Ishikawa (cell line): Measurements from ENCODE around the gene ZBTB1.

Experiments
- CEBPB ChIP-seq: IDR thresholded peaks from 2 replicates; pipeline ENCODE4 v1.6.1; 2012
- CREB1 ChIP-seq: IDR thresholded peaks from 2 replicates; pipeline ENCODE4 v1.6.1; 2012; ENCODE audit warnings: low read depth
- EGR1 ChIP-seq: IDR thresholded peaks from 2 replicates; pipeline ENCODE4 v1.6.1; 2012
- EP300 ChIP-seq: IDR thresholded peaks from 2 replicates; pipeline ENCODE4 v1.6.1; 2012; ENCODE audit warnings: borderline replicate concordance
- FOXM1 ChIP-seq: IDR thresholded peaks from 2 replicates; pipeline ENCODE4 v1.6.1; 2012; ENCODE audit warnings: low read depth, borderline replicate concordance
- MAX ChIP-seq: IDR thresholded peaks from 2 replicates; pipeline ENCODE4 v1.6.1; 2012
- NFIC ChIP-seq: IDR thresholded peaks from 2 replicates; pipeline ENCODE4 v1.6.1; 2012
- RAD21 ChIP-seq: IDR thresholded peaks from 2 replicates; pipeline ENCODE4 v1.6.1; 2012; ENCODE audit warnings: low read depth
- REST ChIP-seq: IDR thresholded peaks from 2 replicates; pipeline ENCODE4 v1.6.1; 2012; ENCODE audit warnings: low read depth, mild to moderate bottlenecking
- TAF1 ChIP-seq: IDR thresholded peaks from 2 replicates; pipeline ENCODE4 v1.6.1; 2012; ENCODE audit warnings: low read depth, mild to moderate bottlenecking
- TCF12 ChIP-seq: IDR thresholded peaks from 2 replicates; pipeline ENCODE4 v1.6.1; 2012; ENCODE audit warnings: low read depth
- TEAD4 ChIP-seq: IDR thresholded peaks from 2 replicates; pipeline ENCODE4 v1.6.1; 2012
- YY1 ChIP-seq: IDR thresholded peaks from 2 replicates; pipeline ENCODE4 v1.6.1; 2012; ENCODE audit warnings: low read depth
- ZBTB7A ChIP-seq: IDR thresholded peaks from 2 replicates; pipeline ENCODE4 v1.6.1; 2012; ENCODE audit warnings: low read depth
- TF ChIP-seq, protein P1 (sequence below): IDR thresholded peaks from 2 replicates; pipeline ENCODE4 v1.6.1; 2012

Gene ZBTB1

GRCh38 chr14:64467566-64467965 lies 37.0 kb upstream of the ZBTB1 start:
- TF ChIP-seq FOXM1, result no peak
- no peak for TF ChIP-seq TEAD4
- TF ChIP-seq RAD21, result no peak
- TF ChIP-seq TCF12, result no peak
- no peak for TF ChIP-seq CREB1
- no peak for TF ChIP-seq EP300
- no peak for TF ChIP-seq REST
- TF ChIP-seq YY1, result no peak
- no peak for TF ChIP-seq MAX
- TF ChIP-seq EGR1, result no peak
- no peak for TF ChIP-seq NFIC
- TF ChIP-seq ZBTB7A, result no peak
- no peak for TF ChIP-seq CEBPB
- TF ChIP-seq, protein P1, sequence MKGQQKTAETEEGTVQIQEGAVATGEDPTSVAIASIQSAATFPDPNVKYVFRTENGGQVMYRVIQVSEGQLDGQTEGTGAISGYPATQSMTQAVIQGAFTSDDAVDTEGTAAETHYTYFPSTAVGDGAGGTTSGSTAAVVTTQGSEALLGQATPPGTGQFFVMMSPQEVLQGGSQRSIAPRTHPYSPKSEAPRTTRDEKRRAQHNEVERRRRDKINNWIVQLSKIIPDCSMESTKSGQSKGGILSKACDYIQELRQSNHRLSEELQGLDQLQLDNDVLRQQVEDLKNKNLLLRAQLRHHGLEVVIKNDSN, result no peak
- TF ChIP-seq TAF1, result no peak

DNA sequence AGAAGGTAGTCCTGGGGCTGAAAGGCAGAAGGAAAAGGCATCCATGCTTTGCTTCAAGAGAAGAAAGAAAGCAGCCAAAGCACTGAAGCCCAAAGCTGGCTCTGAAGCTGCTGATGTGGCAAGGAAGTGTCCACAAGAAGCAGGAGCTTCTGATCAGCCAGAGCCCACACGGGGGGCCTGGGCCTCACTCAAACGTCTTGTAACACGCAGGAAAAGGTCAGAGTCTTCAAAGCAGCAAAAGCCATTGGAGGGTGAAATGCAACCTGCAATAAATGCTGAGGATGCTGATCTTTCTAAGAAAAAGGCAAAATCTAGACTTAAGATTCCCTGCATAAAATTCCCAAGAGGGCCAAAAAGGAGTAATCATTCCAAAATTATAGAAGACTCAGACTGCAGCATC lies 36.1 kb upstream of the ZBTB1 start:
- no peak for TF ChIP-seq NFIC
- TF ChIP-seq CREB1, result no peak
- TF ChIP-seq REST, result no peak
- no peak for TF ChIP-seq EP300
- TF ChIP-seq, protein P1, result no peak
- no peak for TF ChIP-seq FOXM1
- TF ChIP-seq RAD21, result no peak
- no peak for TF ChIP-seq ZBTB7A
- TF ChIP-seq TCF12, result no peak
- TF ChIP-seq EGR1, result no peak
- no peak for TF ChIP-seq MAX
- TF ChIP-seq TAF1, result no peak
- no peak for TF ChIP-seq CEBPB
- no peak for TF ChIP-seq TEAD4
- no peak for TF ChIP-seq YY1

DNA sequence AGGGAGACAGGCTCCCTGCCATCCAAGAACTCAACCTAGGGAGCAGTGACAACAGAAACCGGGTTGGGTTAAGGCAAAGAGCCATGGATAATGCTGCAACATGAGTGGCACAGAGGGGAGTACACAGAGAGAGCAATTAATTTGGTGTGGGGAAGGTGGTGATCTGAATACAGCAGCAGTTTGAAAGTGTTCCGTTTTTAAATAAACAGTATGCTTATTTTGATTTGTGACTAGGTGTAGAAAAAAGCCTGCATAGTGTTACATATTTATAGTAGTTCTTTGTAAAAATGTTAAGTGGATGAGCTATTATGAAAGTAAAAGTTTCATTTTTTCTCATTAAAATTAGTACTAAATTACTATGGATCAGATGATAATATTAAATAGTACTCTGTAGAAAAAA lies 30.5 kb upstream of the ZBTB1 start:
- TF ChIP-seq FOXM1 (no peak), REST (no peak), EP300 (no peak), YY1 (no peak), TCF12 (no peak), MAX (no peak), ZBTB7A (no peak), TAF1 (no peak), CEBPB (no peak), TEAD4 (no peak), EGR1 (no peak)
- TF ChIP-seq, protein P1, result no peak

GRCh38 chr14:64474698-64475097 lies 29.9 kb upstream of the ZBTB1 start:
- TF ChIP-seq TAF1, result no peak
- TF ChIP-seq FOXM1, result no peak
- no peak for TF ChIP-seq EGR1
